ENCODE measurements around the gene IL6R. TPM values are rescaled to one million over a fixed set of nuclear protein-coding genes. Genes with fewer than 3 reads are reported as not detected.
A peak's percentile ranks its signal among the peaks of the same experiment; 100 is the strongest.

IL6R gene
- total RNA-seq, 1 donor from 2014 or later: 6.7 TPM

DNA sequence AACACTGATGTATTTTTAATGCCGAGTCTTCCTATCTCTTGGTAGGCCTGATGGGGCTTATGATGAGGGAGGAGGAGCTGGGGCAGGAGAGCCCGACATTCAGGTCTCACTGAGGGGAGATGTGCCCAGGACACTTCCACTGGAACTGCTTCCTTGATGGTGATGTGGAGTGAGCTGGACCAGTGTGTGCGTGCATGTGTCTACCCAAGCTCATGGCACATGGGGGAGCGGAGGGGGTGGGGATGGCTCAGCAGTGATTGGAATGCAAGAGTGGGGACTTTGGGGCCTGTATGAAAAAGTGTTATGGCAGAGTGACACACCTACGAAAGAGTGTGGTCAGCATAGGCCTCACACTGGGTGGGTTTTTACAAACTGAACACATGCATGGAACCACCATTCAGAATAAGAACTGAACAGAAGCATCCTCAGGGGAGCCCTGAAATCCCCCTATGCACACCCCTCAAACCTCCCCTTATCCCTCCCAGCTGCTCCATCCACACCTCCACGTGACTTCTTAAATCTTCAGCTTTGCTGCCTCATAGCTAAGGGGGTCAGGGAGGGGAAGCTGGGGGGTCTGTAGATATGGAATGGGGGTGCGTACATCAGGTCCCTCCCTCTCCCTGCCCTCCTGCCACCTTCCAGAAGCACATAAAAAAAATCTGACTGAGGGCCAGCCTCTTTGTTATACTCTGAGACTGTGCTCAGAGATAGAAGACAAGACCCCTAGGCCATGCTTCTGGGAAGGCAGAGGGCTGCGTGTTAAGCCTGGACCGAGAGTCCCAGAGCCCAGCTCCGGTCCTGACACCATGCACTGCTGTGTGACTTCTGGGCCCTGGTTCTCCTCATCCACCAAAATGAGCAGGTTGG, 11.6 kb downstream of the IL6R start:
- intact Hi-C loops (cut with DNase I): no loop called here
- H3K27ac ChIP-seq: no peak overlapping the region
- DNase-seq (ENCODE audit: low spot score in 2 of 2): peak in 1 of 2 donors; percentile 57
- no peaks in the 10 kb centered on the region for H3K27me3 ChIP-seq
- TF ChIP-seq, protein P1, sequence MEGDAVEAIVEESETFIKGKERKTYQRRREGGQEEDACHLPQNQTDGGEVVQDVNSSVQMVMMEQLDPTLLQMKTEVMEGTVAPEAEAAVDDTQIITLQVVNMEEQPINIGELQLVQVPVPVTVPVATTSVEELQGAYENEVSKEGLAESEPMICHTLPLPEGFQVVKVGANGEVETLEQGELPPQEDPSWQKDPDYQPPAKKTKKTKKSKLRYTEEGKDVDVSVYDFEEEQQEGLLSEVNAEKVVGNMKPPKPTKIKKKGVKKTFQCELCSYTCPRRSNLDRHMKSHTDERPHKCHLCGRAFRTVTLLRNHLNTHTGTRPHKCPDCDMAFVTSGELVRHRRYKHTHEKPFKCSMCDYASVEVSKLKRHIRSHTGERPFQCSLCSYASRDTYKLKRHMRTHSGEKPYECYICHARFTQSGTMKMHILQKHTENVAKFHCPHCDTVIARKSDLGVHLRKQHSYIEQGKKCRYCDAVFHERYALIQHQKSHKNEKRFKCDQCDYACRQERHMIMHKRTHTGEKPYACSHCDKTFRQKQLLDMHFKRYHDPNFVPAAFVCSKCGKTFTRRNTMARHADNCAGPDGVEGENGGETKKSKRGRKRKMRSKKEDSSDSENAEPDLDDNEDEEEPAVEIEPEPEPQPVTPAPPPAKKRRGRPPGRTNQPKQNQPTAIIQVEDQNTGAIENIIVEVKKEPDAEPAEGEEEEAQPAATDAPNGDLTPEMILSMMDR (IDR thresholded peaks at IDR 0.05): no peak
- peaks cover 19 to 32% of the 10 kb centered on the region in 2 donors for H3K4me1 ChIP-seq
- no peak overlapping the region for H3K4me3 ChIP-seq
- H3K36me3 ChIP-seq: no peaks in the 10 kb centered on the region
- H3K9me3 ChIP-seq: no peaks in the 10 kb centered on the region

DNA sequence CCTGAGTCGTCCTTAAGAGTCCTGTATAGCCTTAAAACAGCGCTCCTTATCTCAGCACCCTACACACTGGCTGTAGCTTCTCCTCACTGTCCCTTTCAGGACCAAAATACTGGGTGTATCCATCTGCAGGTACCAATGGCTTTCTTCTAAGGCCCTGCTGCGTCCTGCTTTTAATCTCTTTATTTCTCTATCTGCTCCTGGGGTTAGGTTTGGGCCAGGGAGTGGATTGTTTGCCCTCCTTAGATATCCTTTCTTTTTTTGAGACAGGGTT, 12.1 kb downstream of the IL6R start:
- no peaks in the 10 kb centered on the region for H3K9me3 ChIP-seq
- H3K27ac ChIP-seq: no peak overlapping the region
- DNase-seq (ENCODE audit: low spot score in 2 of 2): no peak
- H3K4me3 ChIP-seq: no peak overlapping the region
- TF ChIP-seq, protein P1 (IDR thresholded peaks at IDR 0.05): no peak
- H3K27me3 ChIP-seq: no peaks in the 10 kb centered on the region
- H3K36me3 ChIP-seq: no peaks in the 10 kb centered on the region
- intact Hi-C loops (cut with DNase I): no loop called here
- H3K4me1 ChIP-seq: peaks cover 19 to 32% of the 10 kb centered on the region in 2 donors

- no peaks in the 10 kb centered on the region for H3K27me3 ChIP-seq
- no peaks in the 10 kb centered on the region for H3K36me3 ChIP-seq
- no peak overlapping the region for H3K4me3 ChIP-seq
- H3K9me3 ChIP-seq: no peaks in the 10 kb centered on the region
- intact Hi-C loops (cut with DNase I): no loop called here
- TF ChIP-seq, protein P1 (IDR thresholded peaks at IDR 0.05): no peak
- peak in 1 of 2 donors; percentile 79 for DNase-seq (ENCODE audit: low spot score in 2 of 2)
- H3K4me1 ChIP-seq: peaks cover 20 to 33% of the 10 kb centered on the region in 2 donors
- H3K27ac ChIP-seq: peak overlapping the region; percentile 91 to 93
These were observed 13.1 kb downstream of the IL6R start for GRCh38 chr1:154418062-154418921.

DNA sequence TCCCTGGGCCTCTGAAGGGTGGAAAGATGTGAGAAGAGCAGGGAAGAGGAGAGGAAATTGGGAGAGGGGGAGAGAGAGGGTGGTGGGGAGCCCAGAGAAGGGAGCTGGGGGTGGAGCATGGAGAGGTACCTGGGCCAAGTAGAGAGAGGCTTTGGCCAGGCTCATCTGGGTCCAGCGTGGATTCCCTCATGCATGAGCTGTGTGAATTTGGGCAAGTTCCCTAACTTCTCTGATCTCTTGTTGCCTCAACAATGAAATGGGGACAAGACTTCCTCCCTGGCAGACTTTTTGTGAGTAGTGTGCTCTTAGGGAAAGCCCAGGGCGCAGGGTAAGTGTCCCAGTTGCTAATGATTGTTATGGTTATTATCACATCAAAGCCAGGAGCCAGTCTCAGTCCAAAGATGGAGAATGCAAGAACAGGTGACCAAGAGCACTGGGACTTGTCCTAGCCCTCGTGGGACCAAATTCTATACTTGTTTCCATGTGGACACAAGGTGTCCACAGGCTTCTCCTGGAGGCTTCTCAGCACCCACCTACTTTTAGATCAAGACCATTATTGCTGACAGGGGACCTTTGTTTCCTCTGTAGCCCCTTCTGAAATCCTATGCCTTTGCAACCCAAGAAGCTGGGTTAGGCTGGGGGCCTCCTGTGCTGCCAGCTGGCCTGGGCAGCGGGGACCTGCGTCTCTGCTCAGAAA, 13.9 kb downstream of the IL6R start:
- Histone ChIP-seq H3K9me3 (no peaks in the 10 kb centered on the region), H3K36me3 (no peaks in the 10 kb centered on the region), H3K4me1 (peaks cover 22 to 41% of the 10 kb centered on the region in 2 donors), H3K27ac (peak overlapping the region; percentile 91 to 93), H3K27me3 (no peaks in the 10 kb centered on the region), H3K4me3 (no peak overlapping the region)
- intact Hi-C loops (cut with DNase I): loop anchor here (1.0 kb wide), 2 partner anchors 13 to 15 kb away; no protein-coding TSS in a partner anchor
- TF ChIP-seq, protein P1 (IDR thresholded peaks at IDR 0.05): no peak
- DNase-seq (ENCODE audit: low spot score in 2 of 2): no peak
